ENCODE measurements around the gene MACROH2A1.

Gene MACROH2A1

DNA sequence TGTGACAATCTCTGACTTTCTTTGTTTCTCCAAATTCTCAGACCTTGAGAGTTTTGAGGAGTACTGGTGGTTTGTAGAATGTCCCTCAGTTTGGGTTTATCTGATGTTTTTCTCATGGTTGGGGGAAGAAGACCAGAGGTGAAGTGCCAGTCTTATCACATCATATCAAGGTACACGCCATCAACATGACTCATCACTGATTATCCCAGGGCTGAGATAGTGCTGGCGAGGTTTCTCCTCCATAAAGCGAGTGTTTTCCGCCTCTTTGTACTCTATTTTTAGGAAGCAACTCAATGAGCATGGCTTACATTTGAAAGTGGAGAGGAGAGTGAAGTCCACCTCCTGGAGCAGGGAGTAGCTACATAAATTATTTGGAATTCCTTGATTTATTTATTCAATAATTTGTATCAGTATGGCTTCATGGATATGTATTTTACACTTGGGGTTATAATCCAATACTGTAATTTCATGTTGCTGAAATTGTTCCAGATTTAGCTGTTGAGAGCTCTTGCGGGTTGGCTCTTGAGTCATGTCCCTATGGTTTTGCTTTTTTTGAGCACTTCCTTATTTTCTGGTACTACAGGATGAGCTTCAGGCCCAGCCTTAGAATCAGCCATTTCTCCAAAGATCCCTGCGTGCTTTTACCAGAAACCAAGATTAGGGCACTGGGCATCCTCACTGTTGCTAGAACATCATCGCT lies 24.3 kb upstream of the MACROH2A1 start:
- H3K4me2 ChIP-seq (ENCODE audit: low read depth, low read length, poor library complexity, severe bottlenecking): no peak overlapping the region
- H3K9me2 ChIP-seq (replicated peaks; ENCODE audit: insufficient read depth, low read length): no peaks in the 10 kb centered on the region
- H3K9me3 ChIP-seq (ENCODE audit: insufficient read depth, low read length): 0 out of 2 replicates have a peak, but pooled peaks cover 4% of the 10 kb centered on the region
- H3K9ac ChIP-seq (ENCODE audit: low read length): no peak overlapping the region
- no peak overlapping the region for H3K4me3 ChIP-seq (ENCODE audit: insufficient read depth, low read length, poor library complexity, severe bottlenecking)
- H4K20me1 ChIP-seq (ENCODE audit: low read depth, low read length): no peaks in the 10 kb centered on the region
- H3K27ac ChIP-seq (ENCODE audit: low read depth, low read length): no peak overlapping the region
- no peak overlapping the region for H2AFZ ChIP-seq (ENCODE audit: low read depth, low read length, severe bottlenecking)
- H3K27me3 ChIP-seq (ENCODE audit: low read length): peaks cover 5% of the 10 kb centered on the region; the same call in 1 of the 2 replicates
- H3K36me3 ChIP-seq (ENCODE audit: low read length): no peaks in the 10 kb centered on the region
- H3F3A ChIP-seq (ENCODE audit: insufficient read depth): no peaks in the 10 kb centered on the region
- TF ChIP-seq, protein P1, sequence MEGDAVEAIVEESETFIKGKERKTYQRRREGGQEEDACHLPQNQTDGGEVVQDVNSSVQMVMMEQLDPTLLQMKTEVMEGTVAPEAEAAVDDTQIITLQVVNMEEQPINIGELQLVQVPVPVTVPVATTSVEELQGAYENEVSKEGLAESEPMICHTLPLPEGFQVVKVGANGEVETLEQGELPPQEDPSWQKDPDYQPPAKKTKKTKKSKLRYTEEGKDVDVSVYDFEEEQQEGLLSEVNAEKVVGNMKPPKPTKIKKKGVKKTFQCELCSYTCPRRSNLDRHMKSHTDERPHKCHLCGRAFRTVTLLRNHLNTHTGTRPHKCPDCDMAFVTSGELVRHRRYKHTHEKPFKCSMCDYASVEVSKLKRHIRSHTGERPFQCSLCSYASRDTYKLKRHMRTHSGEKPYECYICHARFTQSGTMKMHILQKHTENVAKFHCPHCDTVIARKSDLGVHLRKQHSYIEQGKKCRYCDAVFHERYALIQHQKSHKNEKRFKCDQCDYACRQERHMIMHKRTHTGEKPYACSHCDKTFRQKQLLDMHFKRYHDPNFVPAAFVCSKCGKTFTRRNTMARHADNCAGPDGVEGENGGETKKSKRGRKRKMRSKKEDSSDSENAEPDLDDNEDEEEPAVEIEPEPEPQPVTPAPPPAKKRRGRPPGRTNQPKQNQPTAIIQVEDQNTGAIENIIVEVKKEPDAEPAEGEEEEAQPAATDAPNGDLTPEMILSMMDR (IDR thresholded peaks at IDR 0.05; ENCODE audit: insufficient read depth, low read length, poor library complexity, severe bottlenecking): no peak
- TF ChIP-seq EZH2phosphoT487 (conservative IDR thresholded peaks at IDR 0.05; ENCODE audit: low read length): no peak
- H3K79me2 ChIP-seq (ENCODE audit: insufficient read depth, low read length): no peaks in the 10 kb centered on the region

DNA sequence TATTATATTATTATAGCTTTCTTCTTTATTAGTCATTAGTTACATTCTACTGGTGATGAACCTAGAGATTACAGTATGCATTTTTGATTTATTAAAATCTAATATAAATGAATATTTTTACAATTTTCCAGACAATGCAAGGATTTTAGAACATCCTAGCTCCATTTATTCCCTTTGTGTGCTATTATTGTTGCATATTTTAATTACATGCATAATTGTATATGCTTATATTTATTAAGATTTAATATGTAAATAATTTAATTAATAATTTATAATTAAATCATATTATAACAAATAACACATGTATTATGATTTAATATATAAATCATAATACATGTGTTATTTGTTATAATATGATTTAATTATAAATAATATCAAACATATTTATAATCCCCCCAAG lies 23.4 kb upstream of the MACROH2A1 start:
- Histone ChIP-seq H3K9ac (ENCODE audit: low read length) (no peak overlapping the region), H3F3A (ENCODE audit: insufficient read depth) (no peaks in the 10 kb centered on the region), H3K27me3 (ENCODE audit: low read length) (peaks cover 5% of the 10 kb centered on the region; the same call in 1 of the 2 replicates), H2AFZ (ENCODE audit: low read depth, low read length, severe bottlenecking) (no peak overlapping the region), H4K20me1 (ENCODE audit: low read depth, low read length) (no peaks in the 10 kb centered on the region), H3K9me3 (ENCODE audit: insufficient read depth, low read length) (no peaks in the 10 kb centered on the region), H3K4me3 (ENCODE audit: insufficient read depth, low read length, poor library complexity, severe bottlenecking) (no peak overlapping the region), H3K36me3 (ENCODE audit: low read length) (no peaks in the 10 kb centered on the region), H3K27ac (ENCODE audit: low read depth, low read length) (no peak overlapping the region), H3K4me2 (ENCODE audit: low read depth, low read length, poor library complexity, severe bottlenecking) (no peak overlapping the region), H3K9me2 (replicated peaks; ENCODE audit: insufficient read depth, low read length) (no peaks in the 10 kb centered on the region), H3K79me2 (ENCODE audit: insufficient read depth, low read length) (no peaks in the 10 kb centered on the region)
- no peak for TF ChIP-seq EZH2phosphoT487 (conservative IDR thresholded peaks at IDR 0.05; ENCODE audit: low read length)
- TF ChIP-seq, protein P1 (IDR thresholded peaks at IDR 0.05; ENCODE audit: insufficient read depth, low read length, poor library complexity, severe bottlenecking): no peak

DNA sequence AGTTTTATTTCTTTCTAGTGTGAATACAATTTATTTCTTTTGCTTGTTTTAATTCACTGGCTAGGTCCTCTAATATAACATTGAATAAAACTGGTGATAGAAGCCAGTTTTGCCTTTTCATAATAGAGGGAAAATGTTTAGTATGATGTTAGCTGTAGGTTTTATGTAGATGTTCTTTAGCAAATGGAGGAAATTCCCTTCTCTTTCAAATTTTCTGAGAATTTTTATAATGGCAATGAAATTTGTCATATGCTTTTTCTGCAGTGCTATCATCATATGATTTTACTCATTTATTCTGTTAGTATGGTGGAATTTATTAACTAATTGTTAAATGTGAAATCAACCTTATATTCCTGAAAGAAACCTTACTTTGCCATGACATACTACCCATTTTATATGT lies 18.1 kb upstream of the MACROH2A1 start:
- Histone ChIP-seq H3K36me3 (ENCODE audit: low read length) (no peaks in the 10 kb centered on the region), H3K9me2 (replicated peaks; ENCODE audit: insufficient read depth, low read length) (no peaks in the 10 kb centered on the region), H3K27me3 (ENCODE audit: low read length) (peaks cover 5% of the 10 kb centered on the region; the same call in 1 of the 2 replicates), H4K20me1 (ENCODE audit: low read depth, low read length) (no peaks in the 10 kb centered on the region), H3K9ac (ENCODE audit: low read length) (no peak overlapping the region), H2AFZ (ENCODE audit: low read depth, low read length, severe bottlenecking) (no peak overlapping the region), H3K4me2 (ENCODE audit: low read depth, low read length, poor library complexity, severe bottlenecking) (no peak overlapping the region), H3F3A (ENCODE audit: insufficient read depth) (no peaks in the 10 kb centered on the region), H3K27ac (ENCODE audit: low read depth, low read length) (no peak overlapping the region), H3K79me2 (ENCODE audit: insufficient read depth, low read length) (no peaks in the 10 kb centered on the region), H3K4me3 (ENCODE audit: insufficient read depth, low read length, poor library complexity, severe bottlenecking) (no peak overlapping the region), H3K9me3 (ENCODE audit: insufficient read depth, low read length) (no peaks in the 10 kb centered on the region)
- TF ChIP-seq, protein P1 (IDR thresholded peaks at IDR 0.05; ENCODE audit: insufficient read depth, low read length, poor library complexity, severe bottlenecking): no peak
- no peak for TF ChIP-seq EZH2phosphoT487 (conservative IDR thresholded peaks at IDR 0.05; ENCODE audit: low read length)
